OCI-LY1 (cell line): ENCODE measurements around the gene SHISAL2A.

Experiments
- CTCF ChIP-seq: fragments of 200-600 bp; sonication (generic), shearing (Covaris generic); IDR thresholded peaks from 2 replicates; pipeline ENCODE4 v1.5.1; 2017; ENCODE audit warnings: mild to moderate bottlenecking, antibody characterized with exemption, low read length, moderate library complexity, mixed read lengths
- EZH2 ChIP-seq: fragments of 200-600 bp; sonication (generic), shearing (Covaris generic); IDR thresholded peaks from 2 replicates; pipeline ENCODE4 v1.8.0; 2017; ENCODE audit warnings: borderline replicate concordance, mixed run types, mild to moderate bottlenecking, antibody characterized with exemption, low read length, moderate library complexity, mixed read lengths

- no peak for TF ChIP-seq EZH2
- no peak for TF ChIP-seq CTCF
Measured at GRCh38 chr1:52603630-52604029, 29.3 kb upstream of the SHISAL2A start.
